GM12872 (cell line): ENCODE data around the gene GP9.

Experiments used
- CTCF ChIP-seq: IDR thresholded peaks from 3 replicates; pipeline ENCODE4 v1.5.1; 2011; ENCODE audit warnings: low read depth, mild to moderate bottlenecking, low read length, moderate library complexity; ENCODE audit not compliant: insufficient read depth

The GP9 gene

GRCh38 chr3:129106320-129106719, 45.7 kb downstream of the GP9 start:
- no peak for TF ChIP-seq CTCF

- no peak for TF ChIP-seq CTCF
Observed at GRCh38 chr3:129106866-129107565, 46.4 kb downstream of the GP9 start.

GRCh38 chr3:129107793-129108192, 47.2 kb downstream of the GP9 start:
- no peak for TF ChIP-seq CTCF
